Effector CD4-positive, alpha-beta T cell (primary cell): ENCODE results near the gene CBR1.

ENCODE experiments used
- DNase-seq: peaks from one replicate; pipeline ENCODE4 v3.0.0-alpha.2; 2020
- total RNA-seq: gene quantifications from one replicate; lab custom pipeline; 2026; lab: John Stamatoyannopoulos, UW

CBR1 gene
- 7.9 reads per million, percentile 27 among the genes with 10 or more reads in this experiment for total RNA-seq

- peak; percentile 72 for DNase-seq
These were observed at the start of gene CBR1 for GRCh38 chr21:36069713-36070583. Gene CBR1 (plus strand): TSS chr21:36070024. CDS start chr21:36070116, 92 bp downstream.

GRCh38 chr21:36021251-36021837 lies 48.5 kb upstream of the CBR1 start:
- DNase-seq = no peak

- DNase-seq = no peak
These were observed 47.3 kb upstream of the CBR1 start for GRCh38 chr21:36022427-36023091.

GRCh38 chr21:36023092-36023480 lies 46.7 kb upstream of the CBR1 start:
- no peak for DNase-seq

GRCh38 chr21:36024782-36025181 lies 45.0 kb upstream of the CBR1 start:
- no peak for DNase-seq

GRCh38 chr21:36027347-36027746 lies 42.5 kb upstream of the CBR1 start:
- DNase-seq = no peak

GRCh38 chr21:36028127-36029069 lies 41.4 kb upstream of the CBR1 start:
- peak; percentile 50 for DNase-seq

GRCh38 chr21:36029309-36029708 lies 40.5 kb upstream of the CBR1 start:
- no peak for DNase-seq

GRCh38 chr21:36030581-36031189 lies 39.1 kb upstream of the CBR1 start:
- DNase-seq = no peak

GRCh38 chr21:36032647-36033406 lies 37.0 kb upstream of the CBR1 start:
- DNase-seq = no peak

- DNase-seq = no peak
These were observed 35.5 kb upstream of the CBR1 start for GRCh38 chr21:36034211-36034913.

GRCh38 chr21:36035381-36035791 lies 34.4 kb upstream of the CBR1 start:
- no peak for DNase-seq

GRCh38 chr21:36038701-36039497 lies 30.9 kb upstream of the CBR1 start:
- DNase-seq = no peak

- DNase-seq = no peak
These were observed 30.0 kb upstream of the CBR1 start for GRCh38 chr21:36039861-36040260.

- no peak for DNase-seq
These were observed 29.4 kb upstream of the CBR1 start for GRCh38 chr21:36040389-36040788.

- no peak for DNase-seq
These were observed 27.9 kb upstream of the CBR1 start for GRCh38 chr21:36041910-36042309.

- DNase-seq = no peak
These were observed 25.8 kb upstream of the CBR1 start for GRCh38 chr21:36044056-36044455.

GRCh38 chr21:36045993-36046392 lies 23.8 kb upstream of the CBR1 start:
- DNase-seq = no peak

- no peak for DNase-seq
These were observed 22.7 kb upstream of the CBR1 start for GRCh38 chr21:36047139-36047538.

GRCh38 chr21:36048357-36048756 lies 21.5 kb upstream of the CBR1 start:
- no peak for DNase-seq
